ENCODE results near the gene OR2D3. TPM values are rescaled to one million over a fixed set of nuclear protein-coding genes. Genes with fewer than 3 reads are reported as not detected.
"Not testable (repeated sequence)": the region's sequence is repeated elsewhere in the genome, so short reads cannot be mapped to it uniquely, and the experiment has no call there.

The OR2D3 gene
- total RNA-seq, 2 experiments from 2014 or later = not detected

GRCh38 chr11:6898911-6899310 is 21.9 kb upstream of the OR2D3 start:
- CTCF ChIA-PET = interaction anchor here (1.1 kb wide), 1 partner anchor 86 kb away, joined by 3 read pairs; no protein-coding TSS in a partner anchor
- POLR2A ChIA-PET = no interaction called here
- Mint-ChIP-seq H3K36me3 (ENCODE audit: low read depth) (no peaks in the 10 kb centered on the region), H3K4me1 (no peaks in the 10 kb centered on the region), H3K27ac (no peak overlapping the region), H3K27me3 (peaks cover 16% of the 10 kb centered on the region), H3K4me3 (no peak overlapping the region), H3K9me3 (ENCODE audit: low read depth) (no peaks in the 10 kb centered on the region)
- DNase-seq (no peak), ATAC-seq (no peak)
- intact Hi-C loops (cut with DNase I, micrococcal nuclease) = no loop called here

DNA sequence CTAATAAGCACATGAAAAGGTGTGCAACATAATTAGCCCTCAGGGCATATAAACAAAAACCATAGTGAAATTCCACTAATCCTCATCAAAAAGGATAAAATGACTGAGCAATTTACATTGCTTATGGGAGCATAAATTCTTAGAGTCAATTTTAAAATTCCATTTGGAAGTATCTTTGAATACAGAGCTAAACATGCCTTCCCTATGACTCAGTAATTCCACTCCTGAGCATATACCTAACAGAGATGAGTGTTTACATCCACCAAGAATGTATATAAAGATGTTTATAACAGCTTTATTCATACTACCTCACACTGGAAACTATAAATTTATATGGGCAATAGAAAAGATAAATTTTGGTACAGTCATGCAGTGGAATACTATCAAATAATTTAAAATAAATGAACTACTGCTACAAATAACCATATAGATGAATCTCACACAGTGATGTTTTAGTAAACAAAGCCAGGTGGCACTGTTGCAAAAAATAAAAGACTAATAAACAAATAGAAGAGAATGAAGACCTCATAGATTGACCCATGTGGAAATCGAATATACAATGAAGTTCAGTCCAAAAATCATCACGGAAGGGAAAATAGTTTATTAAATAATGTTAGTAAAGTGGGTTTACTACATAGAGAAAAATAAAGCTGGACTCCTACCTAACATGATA is 20.3 kb upstream of the OR2D3 start:
- ChIA-PET POLR2A (no interaction called here), CTCF (interaction anchor here (0.6 kb wide), 1 partner anchor 11 kb away, joined by 3 read pairs; no protein-coding TSS in a partner anchor)
- ATAC-seq (no peak), DNase-seq (no peak)
- Mint-ChIP-seq H3K9me3 (ENCODE audit: low read depth) (no peaks in the 10 kb centered on the region), H3K4me3 (no peak overlapping the region), H3K27me3 (peaks cover 16% of the 10 kb centered on the region), H3K4me1 (no peaks in the 10 kb centered on the region), H3K27ac (no peak overlapping the region), H3K36me3 (ENCODE audit: low read depth) (no peaks in the 10 kb centered on the region)
- intact Hi-C loops (cut with DNase I, micrococcal nuclease) = no loop called here

- H3K4me3 Mint-ChIP-seq; POLR2A ChIA-PET; H3K27me3 Mint-ChIP-seq; ATAC-seq; H3K27ac Mint-ChIP-seq; H3K9me3 Mint-ChIP-seq (ENCODE audit: low read depth); DNase-seq; H3K36me3 Mint-ChIP-seq (ENCODE audit: low read depth); CTCF ChIA-PET; H3K4me1 Mint-ChIP-seq; intact Hi-C loops (cut with DNase I, micrococcal nuclease): not testable (repeated sequence)
These were observed 16.0 kb upstream of the OR2D3 start for GRCh38 chr11:6904804-6905203.

DNA sequence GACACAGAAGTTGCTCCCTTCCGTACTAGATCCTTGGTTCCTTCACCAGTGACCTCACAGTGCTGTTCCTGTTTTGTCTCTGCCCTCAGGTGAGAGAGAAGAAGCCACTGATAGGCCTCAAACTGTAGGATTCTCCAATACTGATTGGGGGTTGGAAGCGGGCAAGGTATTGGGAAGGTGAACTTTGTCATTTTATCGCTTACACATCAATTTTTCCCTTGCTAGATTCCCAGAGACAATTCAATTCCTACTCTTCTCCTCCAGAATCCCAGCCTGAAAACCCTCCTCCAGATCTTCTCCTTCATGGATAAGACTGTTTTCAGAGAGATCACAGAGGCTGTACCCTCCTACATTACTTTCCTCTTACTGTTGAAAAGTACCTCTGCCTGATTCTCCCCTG is 9.4 kb upstream of the OR2D3 start:
- POLR2A ChIA-PET = no interaction called here
- Mint-ChIP-seq H3K4me1 (peaks cover 4% of the 10 kb centered on the region), H3K36me3 (ENCODE audit: low read depth) (no peaks in the 10 kb centered on the region), H3K27ac (no peak overlapping the region), H3K27me3 (no peaks in the 10 kb centered on the region), H3K4me3 (no peak overlapping the region), H3K9me3 (ENCODE audit: low read depth) (no peaks in the 10 kb centered on the region)
- intact Hi-C loops (cut with DNase I, micrococcal nuclease) = no loop called here
- CTCF ChIA-PET = interaction anchor here (0.5 kb wide), 1 partner anchor 1226 kb away, joined by 3 read pairs; the partner anchor contains the start of gene TRIM5
- DNase-seq (no peak), ATAC-seq (no peak)

GRCh38 chr11:6911948-6912347 is 8.9 kb upstream of the OR2D3 start:
- Mint-ChIP-seq H3K27ac (no peak overlapping the region), H3K9me3 (ENCODE audit: low read depth) (no peaks in the 10 kb centered on the region), H3K36me3 (ENCODE audit: low read depth) (no peaks in the 10 kb centered on the region), H3K4me3 (no peak overlapping the region), H3K27me3 (no peaks in the 10 kb centered on the region), H3K4me1 (peaks cover 4% of the 10 kb centered on the region)
- intact Hi-C loops (cut with DNase I, micrococcal nuclease) = no loop called here
- CTCF ChIA-PET = no interaction called here
- DNase-seq (no peak), ATAC-seq (no peak)
- POLR2A ChIA-PET = no interaction called here

DNA sequence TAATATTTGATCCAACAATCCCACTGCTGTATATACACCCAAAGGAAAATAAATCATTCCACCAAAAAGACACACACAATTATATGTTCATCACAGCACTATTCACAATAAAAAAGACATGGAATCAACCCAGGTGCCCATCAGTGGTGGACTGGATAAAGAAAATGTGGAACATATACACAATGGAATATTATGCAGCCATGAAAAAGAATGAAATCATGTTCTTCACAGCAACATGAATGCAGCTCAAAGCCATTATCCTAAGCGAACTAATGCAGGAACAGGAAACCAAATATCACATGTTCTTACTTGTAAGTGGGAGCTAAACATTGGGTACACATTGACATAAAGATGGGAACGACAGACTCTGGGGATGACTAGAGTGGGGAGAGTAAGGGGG is 1.1 kb upstream of the OR2D3 start:
- H3K27me3 Mint-ChIP-seq = peaks cover 6% of the 10 kb centered on the region
- intact Hi-C loops (cut with DNase I, micrococcal nuclease) = no loop called here
- DNase-seq (no peak), ATAC-seq (no peak)
- POLR2A ChIA-PET = no interaction called here
- H3K9me3 Mint-ChIP-seq (ENCODE audit: low read depth) = peaks cover 3% of the 10 kb centered on the region
- H3K36me3 Mint-ChIP-seq (ENCODE audit: low read depth) = no peaks in the 10 kb centered on the region
- no peaks in the 10 kb centered on the region for H3K4me1 Mint-ChIP-seq
- no peak overlapping the region for H3K4me3 Mint-ChIP-seq
- CTCF ChIA-PET = no interaction called here
- H3K27ac Mint-ChIP-seq = no peak overlapping the region

DNA sequence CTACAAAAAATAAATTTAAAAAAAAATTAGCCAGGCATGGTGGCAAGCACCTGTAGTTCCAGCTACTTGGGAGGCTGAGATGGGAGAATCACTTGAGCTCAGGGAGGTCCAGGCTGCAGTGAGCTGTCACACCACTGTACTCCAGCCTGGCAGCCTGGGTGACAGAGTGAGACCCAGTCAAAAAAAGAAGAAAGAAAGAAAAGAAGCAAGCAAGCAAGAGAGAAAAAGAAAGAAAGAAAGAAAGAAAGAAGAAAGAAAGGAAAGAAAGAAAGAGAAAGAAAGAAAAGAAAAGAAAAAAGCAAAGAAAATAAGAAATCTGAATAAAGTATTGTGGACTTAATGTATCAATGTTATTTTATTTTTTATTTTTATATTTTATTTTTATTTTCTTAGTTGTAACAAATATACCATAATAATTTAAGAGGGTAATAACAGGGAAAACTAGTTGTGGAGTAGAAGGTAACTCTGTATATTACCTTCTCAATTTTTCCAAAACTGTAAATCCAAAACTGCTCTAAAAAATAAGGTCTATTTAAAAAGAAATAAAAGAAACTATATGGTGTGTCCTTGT is 4.3 kb downstream of the OR2D3 start:
- Mint-ChIP-seq H3K4me1 (peaks cover 23% of the 10 kb centered on the region), H3K27me3 (peaks cover 34% of the 10 kb centered on the region), H3K27ac (no peak overlapping the region), H3K4me3 (no peak overlapping the region), H3K9me3 (ENCODE audit: low read depth) (no peaks in the 10 kb centered on the region), H3K36me3 (ENCODE audit: low read depth) (no peaks in the 10 kb centered on the region)
- DNase-seq (no peak), ATAC-seq (no peak)
- intact Hi-C loops (cut with DNase I, micrococcal nuclease) = loop anchor here in 1 of 2 experiments (5.0 kb wide), 1 partner anchor 113 kb away; no protein-coding TSS in a partner anchor
- POLR2A ChIA-PET = interaction anchor here (0.6 kb wide), 1 partner anchor 10 kb away, joined by 3 read pairs; no protein-coding TSS in a partner anchor
- CTCF ChIA-PET = interaction anchor here (0.6 to 0.8 kb wide), 2 partner anchors 43 to 1128 kb away, joined by 3 to 5 read pairs; no protein-coding TSS in a partner anchor

DNA sequence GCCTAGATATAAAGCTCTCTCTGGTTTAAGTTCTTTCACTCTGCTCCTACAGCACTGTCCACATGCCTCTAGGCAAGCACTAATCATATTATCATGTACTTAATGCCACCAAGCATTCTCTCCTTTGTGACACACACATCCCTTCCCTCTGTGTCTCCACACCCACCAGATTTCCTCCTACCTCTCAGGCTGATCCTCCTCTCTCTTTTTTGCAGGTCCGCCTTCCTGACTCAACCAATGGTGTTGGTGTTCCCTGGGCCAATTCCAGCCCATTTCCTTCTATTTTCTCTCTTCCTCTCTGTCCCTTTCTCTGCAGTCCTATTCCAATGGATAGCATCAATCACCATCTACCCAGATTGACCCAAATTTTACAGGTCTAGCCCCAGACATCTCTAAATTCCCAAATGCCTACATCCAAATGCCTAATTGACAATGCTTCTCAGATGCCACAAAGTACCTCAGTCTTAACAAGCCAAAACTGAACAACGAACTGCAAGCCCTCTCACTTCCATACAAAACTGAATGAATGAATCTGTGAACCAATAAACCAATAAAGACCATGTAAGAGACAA is 4.9 kb downstream of the OR2D3 start:
- ATAC-seq (peak; percentile 25), DNase-seq (no peak)
- Mint-ChIP-seq H3K4me3 (peak overlapping the region; percentile 80), H3K27ac (peak overlapping the region; percentile 51), H3K9me3 (ENCODE audit: low read depth) (no peaks in the 10 kb centered on the region), H3K27me3 (peaks cover 37% of the 10 kb centered on the region), H3K36me3 (ENCODE audit: low read depth) (no peaks in the 10 kb centered on the region), H3K4me1 (peaks cover 23% of the 10 kb centered on the region)
- CTCF ChIA-PET = no interaction called here
- POLR2A ChIA-PET = no interaction called here
- intact Hi-C loops (cut with DNase I, micrococcal nuclease) = loop anchor here in 1 of 2 experiments (5.0 kb wide), 1 partner anchor 113 kb away; no protein-coding TSS in a partner anchor

- intact Hi-C loops (cut with DNase I, micrococcal nuclease) = loop anchor here in 1 of 2 experiments (5.0 kb wide), 1 partner anchor 114 kb away; no protein-coding TSS in a partner anchor
- peak within 1 kb of the TSS; percentile 80 for H3K4me3 Mint-ChIP-seq
- H3K4me1 Mint-ChIP-seq = peaks cover 23% of the 10 kb centered on the region
- H3K27ac Mint-ChIP-seq = peak within 1 kb of the TSS; percentile 51
- peak; percentile 80 for ATAC-seq
- ChIA-PET CTCF (interaction anchor here (0.6 kb wide), 2 partner anchors 713 to 800 kb away, joined by 3 read pairs; no protein-coding TSS in a partner anchor), POLR2A (no interaction called here)
- peaks cover 36% of the 10 kb centered on the region for H3K27me3 Mint-ChIP-seq
- H3K36me3 Mint-ChIP-seq (ENCODE audit: low read depth) = no peaks in the 10 kb centered on the region
- H3K9me3 Mint-ChIP-seq (ENCODE audit: low read depth) = no peaks in the 10 kb centered on the region
- DNase-seq = peak; percentile 81
These were observed 5.6 kb downstream of the OR2D3 start, which contains the start of gene ZNF215 for GRCh38 chr11:6926208-6927029. ZNF215 (plus strand) TSS chr11:6926426; CDS start chr11:6932273, 5,847 bp downstream.

- ATAC-seq (no peak), DNase-seq (no peak)
- ChIA-PET POLR2A (no interaction called here), CTCF (interaction anchor here (0.6 to 1.1 kb wide), 4 partner anchors 175 to 799 kb away, joined by 3 read pairs; no protein-coding TSS in a partner anchor)
- no peaks in the 10 kb centered on the region for H3K9me3 Mint-ChIP-seq (ENCODE audit: low read depth)
- intact Hi-C loops (cut with DNase I, micrococcal nuclease) = loop anchor here in 1 of 2 experiments (5.0 kb wide), 1 partner anchor 115 kb away; no protein-coding TSS in a partner anchor
- peaks cover 26% of the 10 kb centered on the region for H3K4me1 Mint-ChIP-seq
- peak overlapping the region; percentile 80 for H3K4me3 Mint-ChIP-seq
- H3K27ac Mint-ChIP-seq = peak overlapping the region; percentile 51
- no peaks in the 10 kb centered on the region for H3K36me3 Mint-ChIP-seq (ENCODE audit: low read depth)
- peaks cover 36% of the 10 kb centered on the region for H3K27me3 Mint-ChIP-seq
These were observed 6.3 kb downstream of the OR2D3 start for GRCh38 chr11:6927030-6927617.

DNA sequence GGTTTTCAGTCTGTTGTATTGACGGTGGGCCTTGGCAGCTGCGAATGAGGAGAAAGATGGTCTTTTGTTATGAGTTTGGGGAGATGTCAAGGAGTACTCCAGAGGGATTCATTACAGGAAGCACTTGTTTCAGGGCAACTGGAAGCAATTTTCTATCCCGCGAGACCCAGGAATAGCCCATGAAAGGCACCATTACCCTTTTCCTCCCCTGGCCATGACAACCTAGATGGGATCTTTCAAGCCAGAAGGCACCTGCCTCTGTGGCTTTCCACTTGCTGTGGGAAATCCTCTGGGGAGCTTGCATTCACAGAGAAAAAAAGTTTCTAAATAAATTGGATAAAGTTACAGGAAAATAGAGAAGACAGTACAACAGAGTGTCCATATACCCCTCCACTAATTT is 8.1 kb downstream of the OR2D3 start:
- H3K36me3 Mint-ChIP-seq (ENCODE audit: low read depth) = peaks cover 4% of the 10 kb centered on the region
- POLR2A ChIA-PET = no interaction called here
- no peak overlapping the region for H3K4me3 Mint-ChIP-seq
- ATAC-seq (no peak), DNase-seq (no peak)
- H3K27me3 Mint-ChIP-seq = peaks cover 45% of the 10 kb centered on the region
- intact Hi-C loops (cut with DNase I, micrococcal nuclease) = loop anchor here in 1 of 2 experiments (5.0 kb wide), 1 partner anchor 117 kb away; no protein-coding TSS in a partner anchor
- H3K27ac Mint-ChIP-seq = no peak overlapping the region
- H3K9me3 Mint-ChIP-seq (ENCODE audit: low read depth) = no peaks in the 10 kb centered on the region
- peaks cover 33% of the 10 kb centered on the region for H3K4me1 Mint-ChIP-seq
- CTCF ChIA-PET = interaction anchor here (0.6 kb wide), 1 partner anchor 1580 kb away, joined by 3 read pairs; no protein-coding TSS in a partner anchor
